RKO (cell line): ENCODE measurements around the gene KDM5B.
"Not testable (repeated sequence)": the region's sequence is repeated elsewhere in the genome, so short reads cannot be mapped to it uniquely, and the experiment has no call there.

Experiments used
- DNase-seq: peaks from one replicate; pipeline ENCODE4 v3.0.0-alpha.2; 2016; ENCODE audit warnings: low spot score

KDM5B gene

GRCh38 chr1:202812176-202813026 is 4.2 kb upstream of the KDM5B start:
- no peak for DNase-seq

- peak; percentile 43 for DNase-seq
Measured at GRCh38 chr1:202811296-202812175, 3.3 kb upstream of the KDM5B start.

DNA sequence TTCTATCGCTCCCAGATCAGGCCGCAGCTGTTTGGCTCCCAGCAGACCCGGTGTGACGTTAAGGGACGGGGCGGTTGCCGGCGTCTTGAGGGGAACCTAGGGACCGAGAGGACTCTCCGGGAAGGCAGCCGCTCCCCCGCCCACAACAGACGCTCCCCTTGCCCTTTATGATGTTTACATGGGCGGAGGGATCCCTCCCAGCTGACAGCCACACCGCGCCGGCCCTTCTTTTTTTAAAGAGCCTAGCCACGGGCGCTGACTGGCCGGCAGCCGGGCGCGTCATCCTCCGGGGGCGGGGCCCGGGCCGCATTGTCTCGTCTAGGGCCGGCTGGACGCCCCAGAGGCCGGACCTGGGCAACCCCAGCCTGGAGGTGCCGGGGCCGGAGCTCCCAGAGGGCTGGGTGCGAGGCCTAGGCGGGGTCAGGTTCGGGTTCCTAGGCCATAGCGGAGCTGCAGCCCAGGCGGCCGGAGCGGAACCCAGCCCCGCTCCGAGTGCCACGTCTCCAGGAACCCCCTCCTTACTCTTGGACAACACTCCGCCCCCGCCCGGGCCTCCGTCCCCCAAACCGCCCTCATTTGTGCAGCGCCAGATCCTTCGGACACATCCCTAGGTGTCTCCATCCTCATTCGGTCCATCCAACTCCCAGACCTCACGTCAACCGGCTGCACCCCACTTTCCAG is 2.5 kb upstream of the KDM5B start, which contains the start of gene PCAT6:
Gene PCAT6 (plus strand): TSS at position 340 of the 681 bp plus-strand sequence.
- DNase-seq = peak; percentile 95

DNA sequence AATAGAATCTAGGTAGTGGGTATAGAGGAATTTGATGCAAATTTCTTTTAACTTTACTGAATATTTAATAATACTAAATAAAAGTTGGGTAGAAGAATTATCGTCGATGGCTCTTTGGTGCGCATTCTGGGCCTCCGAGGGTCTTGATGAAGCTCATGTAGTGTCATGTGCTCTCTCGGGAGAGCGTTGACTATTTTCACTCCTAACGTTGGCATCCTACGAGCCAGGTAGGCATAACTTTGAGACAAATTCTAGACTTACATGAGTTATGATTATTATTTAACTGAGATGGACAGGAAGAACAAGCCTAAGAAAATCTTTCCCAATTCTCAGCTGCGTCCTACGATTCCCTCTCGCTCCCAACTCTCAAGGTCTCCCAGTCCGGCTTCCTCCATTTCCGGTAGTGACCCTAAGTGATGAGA is 2.0 kb upstream of the KDM5B start:
- no peak for DNase-seq

DNA sequence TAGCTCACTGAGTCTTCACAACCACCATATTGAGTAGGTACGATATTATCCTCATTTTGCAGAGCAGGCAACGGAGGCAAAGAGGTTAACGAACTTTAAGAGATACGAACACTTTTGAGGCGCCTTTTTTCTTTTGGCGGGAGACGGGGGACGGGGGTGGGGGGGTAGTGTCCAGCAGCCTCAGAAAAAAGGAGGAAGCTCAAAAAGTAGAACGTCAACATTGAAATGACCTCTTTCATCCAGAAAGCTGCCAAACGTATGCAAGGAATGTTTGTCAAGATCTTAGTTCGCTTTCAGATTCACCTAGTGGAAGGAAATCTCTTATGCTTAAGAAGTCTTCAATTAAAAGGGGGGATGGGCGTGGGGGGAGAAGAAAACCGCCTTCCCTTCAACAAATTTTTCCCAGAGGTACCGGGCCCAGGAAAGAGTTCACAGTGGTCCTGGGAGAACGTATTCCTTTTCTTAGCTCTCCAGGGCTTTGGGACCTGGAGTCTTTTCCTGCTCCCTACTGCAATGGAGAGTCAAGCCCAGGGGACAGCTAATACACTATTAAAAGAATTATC is 1.5 kb upstream of the KDM5B start:
- DNase-seq = no peak

DNA sequence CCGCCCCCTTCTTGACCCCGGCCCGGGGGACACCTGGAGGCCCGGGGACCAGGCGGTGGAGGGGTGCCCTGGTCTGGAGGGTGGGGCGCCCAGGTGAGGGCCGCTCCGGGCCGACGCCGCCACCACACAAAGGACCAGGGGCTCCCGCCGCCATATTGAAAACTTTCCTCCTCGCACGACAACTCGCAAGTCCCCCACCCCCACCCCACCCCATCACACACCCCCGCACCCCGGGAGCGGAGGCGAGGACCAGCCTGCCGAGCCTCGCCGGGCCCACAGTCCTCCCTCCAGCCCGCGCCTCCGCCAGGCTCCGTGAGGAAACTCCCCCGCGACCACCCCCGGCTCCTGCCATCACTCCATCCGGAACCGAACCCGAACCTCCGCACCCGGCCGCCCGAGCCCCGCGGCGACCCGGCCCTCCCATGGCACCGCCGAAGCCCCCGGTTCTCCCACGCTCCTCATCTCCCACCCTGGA is 733 bp downstream of the KDM5B start:
- peak; percentile 69 for DNase-seq

- DNase-seq = peak; percentile 50
Measured at GRCh38 chr1:202806845-202807450, 1.3 kb downstream of the KDM5B start.

DNA sequence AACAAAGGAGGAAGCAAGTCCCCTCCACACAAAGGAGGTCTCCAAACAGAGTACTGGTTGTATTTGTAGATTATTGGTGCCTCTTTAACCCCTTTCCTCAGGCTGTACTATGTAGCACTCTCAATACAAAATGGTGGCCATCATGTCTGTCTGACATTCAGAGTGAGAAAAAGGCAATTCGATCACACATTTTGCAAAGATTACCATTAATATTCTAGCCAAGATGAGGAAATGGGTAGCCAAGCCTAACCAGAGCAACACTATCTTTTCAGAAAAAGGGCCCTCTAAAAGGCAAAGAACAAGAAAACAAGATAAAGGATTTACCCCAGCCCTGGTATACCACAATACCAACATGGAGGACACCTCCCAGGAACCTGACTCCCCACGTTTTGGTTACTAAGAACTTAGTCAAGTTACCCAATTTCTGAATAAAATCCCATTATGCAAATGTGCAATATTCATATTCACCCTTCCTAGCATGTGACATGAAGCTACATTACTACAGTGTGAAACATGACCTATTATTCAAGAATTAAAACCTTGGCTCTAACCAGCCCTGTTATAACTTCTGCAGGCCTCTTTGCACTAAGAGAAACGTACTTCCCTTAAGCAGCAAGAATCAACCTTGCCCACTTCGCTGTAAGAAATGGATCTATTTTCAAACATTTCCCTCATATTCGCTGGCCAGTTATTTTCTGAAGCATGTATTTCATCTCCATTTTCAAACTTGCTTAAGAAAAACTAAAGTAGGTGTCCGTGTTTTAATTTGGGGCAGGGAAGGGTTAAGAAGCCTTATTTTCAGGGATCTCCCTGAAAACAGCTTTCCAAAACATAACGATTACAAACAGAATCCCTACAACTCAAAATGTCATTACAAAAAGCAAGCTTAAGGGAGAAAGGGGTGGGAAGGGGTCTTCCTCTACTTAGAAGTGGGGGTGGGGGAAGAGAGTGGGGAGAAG is 2.1 kb downstream of the KDM5B start:
- DNase-seq = peak; percentile 60

GRCh38 chr1:202804126-202804525 is 4.1 kb downstream of the KDM5B start:
- DNase-seq = no peak

GRCh38 chr1:202802998-202803932 is 5.0 kb downstream of the KDM5B start:
- no peak for DNase-seq

- no peak for DNase-seq
Measured at GRCh38 chr1:202802034-202802433, 6.2 kb downstream of the KDM5B start.

DNA sequence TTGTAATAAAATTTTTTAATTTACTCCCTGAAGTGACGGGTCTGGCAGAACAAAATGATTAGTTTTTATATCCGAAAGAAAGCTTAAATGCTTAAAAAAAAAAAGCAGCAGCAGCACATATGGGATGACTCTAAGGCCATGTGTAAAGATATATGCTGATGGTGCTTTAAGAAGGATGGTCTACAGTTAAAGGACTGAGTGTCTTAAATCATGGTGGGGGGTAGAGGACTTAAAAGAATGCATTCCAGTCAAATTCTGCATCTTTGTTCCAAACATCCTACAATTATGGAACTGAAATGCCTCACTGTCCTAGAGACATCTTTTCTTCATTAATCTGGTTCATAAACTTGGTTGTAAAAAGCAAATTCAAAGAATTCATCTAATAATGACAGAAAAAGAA is 7.0 kb downstream of the KDM5B start:
- DNase-seq = no peak

- no peak for DNase-seq
Measured at GRCh38 chr1:202800742-202801141, 7.5 kb downstream of the KDM5B start.

DNA sequence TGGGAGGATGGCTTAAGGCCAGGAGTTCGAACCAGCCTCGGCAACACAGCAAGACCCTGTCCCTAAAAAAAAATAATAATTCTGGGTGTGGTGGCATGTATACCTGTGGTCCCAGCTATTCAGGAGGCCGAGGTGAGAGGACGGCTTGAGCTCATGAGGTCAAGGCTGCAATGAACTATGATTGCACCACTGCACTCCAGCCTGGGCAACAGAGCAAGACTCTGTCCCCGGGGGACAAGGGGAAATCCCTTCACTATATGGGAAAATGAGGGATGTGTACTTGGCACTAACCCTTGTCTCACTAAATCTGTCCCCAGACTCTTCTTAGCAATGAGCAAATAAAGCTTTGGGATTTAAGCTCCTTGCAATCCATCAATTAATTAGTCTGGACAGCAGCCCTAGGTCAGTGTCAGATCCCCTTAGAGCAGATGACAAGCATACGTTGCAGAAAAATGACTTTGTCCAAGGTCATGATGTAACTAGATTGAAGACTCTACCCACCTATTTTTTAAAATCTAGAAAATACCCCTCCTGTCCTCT is 9.4 kb downstream of the KDM5B start:
- DNase-seq = no peak

DNA sequence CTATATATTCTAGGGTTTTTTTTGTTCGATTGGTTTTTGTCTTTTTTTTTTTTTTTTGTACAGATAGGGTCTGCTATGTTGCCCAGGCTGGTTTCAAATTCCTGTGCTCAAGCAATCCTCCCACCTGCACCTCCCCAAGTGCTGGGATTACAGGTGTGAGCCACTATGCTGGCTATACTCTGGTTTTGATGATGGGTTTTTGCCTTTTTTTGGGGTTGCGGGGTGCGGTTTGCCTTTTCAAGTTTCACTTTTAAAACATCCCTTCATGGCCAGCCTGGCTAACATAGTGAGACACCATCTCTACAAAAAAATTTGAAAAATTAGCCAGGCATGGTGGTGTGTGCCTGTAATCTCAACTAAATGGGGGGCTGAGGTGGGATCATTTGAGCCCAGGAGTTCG is 10.0 kb downstream of the KDM5B start:
- DNase-seq = no peak

- DNase-seq = no peak
Measured at GRCh38 chr1:202796670-202797069, 11.6 kb downstream of the KDM5B start.

DNA sequence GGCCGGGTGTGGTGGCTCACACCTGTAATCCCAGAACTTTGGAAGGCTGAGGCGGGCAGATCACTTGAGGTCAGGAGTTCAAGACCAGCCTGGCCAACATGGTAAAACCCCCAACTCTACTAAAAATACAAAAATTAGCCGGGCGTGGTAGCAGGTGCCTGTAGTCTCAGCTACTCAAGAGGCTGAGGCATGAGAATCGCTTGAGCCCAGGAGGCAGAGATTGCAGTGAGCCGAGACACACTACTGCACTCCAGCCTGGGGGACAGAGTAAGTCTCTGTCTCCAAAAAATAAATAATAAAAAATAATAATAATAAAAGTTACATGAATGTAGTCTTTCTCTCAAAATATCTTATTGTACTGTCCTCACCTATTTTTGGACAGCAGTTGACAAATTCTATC is 13.3 kb downstream of the KDM5B start:
- not testable (repeated sequence) for DNase-seq

DNA sequence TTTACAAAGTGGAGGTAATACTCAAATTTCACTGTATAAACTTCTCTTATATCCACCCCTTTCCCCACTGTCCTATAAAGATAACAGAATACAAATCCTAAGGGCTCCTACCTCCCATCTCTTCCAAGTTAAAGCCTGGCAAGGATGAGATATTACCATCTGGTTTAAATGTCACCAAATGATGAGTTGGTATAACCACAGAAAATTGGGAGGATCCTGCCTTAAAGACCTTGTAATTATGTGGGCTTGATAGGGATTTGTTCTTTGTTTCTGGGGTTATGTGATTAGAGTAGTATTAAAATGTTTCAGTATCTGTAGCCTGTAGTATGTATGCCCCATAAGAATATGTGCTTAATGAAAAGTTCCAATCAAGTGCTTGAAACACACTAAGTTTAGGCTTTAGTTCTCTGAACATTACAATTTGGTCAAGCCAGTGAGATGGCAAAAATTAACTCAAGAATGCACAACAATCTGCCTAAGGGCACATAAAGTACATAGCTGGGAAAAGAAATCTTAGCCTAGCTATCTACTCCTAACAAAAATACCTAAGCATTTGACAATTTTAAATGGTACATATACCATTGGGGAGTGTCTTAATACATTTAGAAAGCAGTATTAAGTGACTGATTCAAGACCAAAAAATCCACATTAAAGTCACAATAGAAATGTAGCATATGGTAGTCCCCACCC is 14.0 kb downstream of the KDM5B start:
- no peak for DNase-seq
